Measurements from ENCODE around the gene MUCL3. TPM values are rescaled to one million over a fixed set of nuclear protein-coding genes. Genes with fewer than 3 reads are reported as not detected.

Gene MUCL3
- total RNA-seq, 1 donor from 2014 or later: not detected

- no peak for TF ChIP-seq CTCF (IDR thresholded peaks at IDR 0.05; ENCODE audit: partially characterized antibody, unreplicated experiment)
- peaks cover 8% of the 10 kb centered on the region for H3K9me3 Mint-ChIP-seq (ENCODE audit: unreplicated experiment)
- H3K4me3 Mint-ChIP-seq (ENCODE audit: unreplicated experiment): peak overlapping the region; percentile 80
- peaks cover 14% of the 10 kb centered on the region for H3K4me1 Mint-ChIP-seq (ENCODE audit: low read depth, unreplicated experiment)
- peaks cover 10% of the 10 kb centered on the region for H3K27me3 Mint-ChIP-seq (ENCODE audit: unreplicated experiment)
- no peak for DNase-seq
- peaks cover 8% of the 10 kb centered on the region for H3K36me3 Mint-ChIP-seq (ENCODE audit: unreplicated experiment)
- H3K27ac Mint-ChIP-seq (ENCODE audit: unreplicated experiment): peak overlapping the region; percentile 4
Observed at GRCh38 chr6:30912746-30913520, 27.8 kb upstream of the MUCL3 start.

GRCh38 chr6:30913721-30914075 lies 27.1 kb upstream of the MUCL3 start:
- Mint-ChIP-seq H3K36me3 (ENCODE audit: unreplicated experiment) (peaks cover 8% of the 10 kb centered on the region), H3K9me3 (ENCODE audit: unreplicated experiment) (peaks cover 3% of the 10 kb centered on the region), H3K27ac (ENCODE audit: unreplicated experiment) (no peak overlapping the region), H3K4me3 (ENCODE audit: unreplicated experiment) (peak overlapping the region; percentile 80), H3K4me1 (ENCODE audit: low read depth, unreplicated experiment) (peaks cover 12% of the 10 kb centered on the region), H3K27me3 (ENCODE audit: unreplicated experiment) (peaks cover 8% of the 10 kb centered on the region)
- TF ChIP-seq CTCF (IDR thresholded peaks at IDR 0.05; ENCODE audit: partially characterized antibody, unreplicated experiment): no peak
- DNase-seq: peak; percentile 27

GRCh38 chr6:30914076-30914853 lies 26.5 kb upstream of the MUCL3 start, which contains the start of gene VARS2:
Gene VARS2, plus strand, starts transcription at chr6:30914238. Its CDS starts 599 bp downstream, at chr6:30914837.
- Mint-ChIP-seq H3K27ac (ENCODE audit: unreplicated experiment) (peak within 1 kb of the TSS; percentile 85), H3K4me3 (ENCODE audit: unreplicated experiment) (peak within 1 kb of the TSS; percentile 97), H3K27me3 (ENCODE audit: unreplicated experiment) (peaks cover 8% of the 10 kb centered on the region), H3K36me3 (ENCODE audit: unreplicated experiment) (peaks cover 8% of the 10 kb centered on the region), H3K9me3 (ENCODE audit: unreplicated experiment) (peaks cover 3% of the 10 kb centered on the region), H3K4me1 (ENCODE audit: low read depth, unreplicated experiment) (peaks cover 12% of the 10 kb centered on the region)
- peak; percentile 84 for DNase-seq
- no peak for TF ChIP-seq CTCF (IDR thresholded peaks at IDR 0.05; ENCODE audit: partially characterized antibody, unreplicated experiment)

GRCh38 chr6:30914854-30915590 lies 25.8 kb upstream of the MUCL3 start:
- Mint-ChIP-seq H3K4me1 (ENCODE audit: low read depth, unreplicated experiment) (peaks cover 12% of the 10 kb centered on the region), H3K36me3 (ENCODE audit: unreplicated experiment) (peaks cover 8% of the 10 kb centered on the region), H3K27me3 (ENCODE audit: unreplicated experiment) (peaks cover 10% of the 10 kb centered on the region), H3K4me3 (ENCODE audit: unreplicated experiment) (peak overlapping the region; percentile 97), H3K27ac (ENCODE audit: unreplicated experiment) (peak overlapping the region; percentile 85), H3K9me3 (ENCODE audit: unreplicated experiment) (peaks cover 3% of the 10 kb centered on the region)
- TF ChIP-seq CTCF (IDR thresholded peaks at IDR 0.05; ENCODE audit: partially characterized antibody, unreplicated experiment): peak; percentile 4
- no peak for DNase-seq
